CD14-positive monocyte (primary cell): ENCODE measurements around the gene TBX2. TPM values are rescaled to one million over a fixed set of nuclear protein-coding genes. Genes with fewer than 3 reads are reported as not detected.

Experiments
- DNase-seq, 3 donors: peaks; one replicate each; pipeline ENCODE4 v3.0.0-alpha.2; 2011 to 2022
- H2AFZ ChIP-seq: 2 replicates; pipeline ENCODE4 v1.6.0; 2012; ENCODE audit warnings: mild to moderate bottlenecking, low read depth, low read length, inconsistent platforms; ENCODE audit not compliant: insufficient read depth, poor library complexity, severe bottlenecking
- H3K27ac ChIP-seq, 2 donors: 1 replicate in 1 of 2; 2 replicates in 1 of 2; pipeline ENCODE4 v1.5.1; 2012 to 2013; ENCODE audit warnings: low read length in 2 of 2, control low read depth in 1 of 2, inconsistent platforms in 1 of 2, low read depth in 1 of 2, mild to moderate bottlenecking in 1 of 2
- H3K27me3 ChIP-seq, 2 donors: one replicate each; pipeline versions ENCODE4 v1.6.0 to v1.6.1; 2011 to 2013; ENCODE audit warnings: low read length in 2 of 2; ENCODE audit not compliant: control insufficient read depth in 2 of 2, insufficient read depth in 2 of 2
- H3K36me3 ChIP-seq, 2 donors: replicated peaks in 1 of 2; 1 replicate in 1 of 2; 2 replicates in 1 of 2; pipeline versions ENCODE4 v1.5.1 to v1.6.1; 2012 to 2013; ENCODE audit warnings: low read length in 2 of 2, control low read depth in 1 of 2, inconsistent platforms in 1 of 2, mild to moderate bottlenecking in 1 of 2; ENCODE audit not compliant: insufficient read depth in 2 of 2, control insufficient read depth in 1 of 2
- H3K4me1 ChIP-seq, 2 donors: 1 replicate in 1 of 2; 2 replicates in 1 of 2; pipeline versions ENCODE4 v1.5.1 to v1.6.1; 2012 to 2013; ENCODE audit warnings: low read length in 2 of 2, control low read depth in 1 of 2, inconsistent platforms in 1 of 2, mild to moderate bottlenecking in 1 of 2, moderate library complexity in 1 of 2; ENCODE audit not compliant: insufficient read depth in 2 of 2, control insufficient read depth in 1 of 2
- H3K4me2 ChIP-seq: replicated peaks from 2 replicates; pipeline ENCODE3; 2012; ENCODE audit warnings: low read length, moderate library complexity, mild to moderate bottlenecking; ENCODE audit not compliant: poor library complexity, severe bottlenecking; ENCODE audit errors: extremely low read depth
- H3K4me3 ChIP-seq, 3 experiments: fragments of 200-600 bp in 1 of 3; sonication (generic) in 1 of 3; replicated peaks in 1 of 3; 1 replicate in 2 of 3; 2 replicates in 1 of 3; pipeline ENCODE4 v1.5.1; 2011 to 2013; ENCODE audit warnings: low read length in 3 of 3, mild to moderate bottlenecking in 3 of 3, control low read depth in 2 of 3, low read depth in 2 of 3, inconsistent platforms in 1 of 3, moderate library complexity in 1 of 3
- H3K79me2 ChIP-seq: 2 replicates; pipeline ENCODE4 v1.6.0; 2012; ENCODE audit warnings: mild to moderate bottlenecking, control low read depth, inconsistent platforms, low read length, moderate library complexity; ENCODE audit not compliant: insufficient read depth
- H3K9ac ChIP-seq: 2 replicates; pipeline ENCODE4 v1.6.0; 2017; ENCODE audit warnings: low read length, mild to moderate bottlenecking; ENCODE audit not compliant: insufficient read depth, poor library complexity, severe bottlenecking
- H3K9me3 ChIP-seq, 2 donors: replicated peaks in 1 of 2; 1 replicate in 1 of 2; 2 replicates in 1 of 2; pipeline versions ENCODE4 v1.5.1 to v1.6.1; 2012 to 2013; ENCODE audit warnings: low read length in 2 of 2, control low read depth in 1 of 2; ENCODE audit not compliant: control insufficient read depth in 1 of 2, insufficient read depth in 1 of 2
- H4K20me1 ChIP-seq: 2 replicates; pipeline ENCODE4 v1.6.0; 2012; ENCODE audit warnings: mild to moderate bottlenecking, low read length, control low read depth, moderate library complexity; ENCODE audit not compliant: insufficient read depth
- H3K27ac Mint-ChIP-seq, 7 donors: one replicate each; pipeline ENCODE4 v1.8.0; 2020; ENCODE audit warnings: mild to moderate bottlenecking in 7 of 7, mixed read lengths in 7 of 7, moderate library complexity in 6 of 7, inconsistent platforms in 2 of 7
- H3K27me3 Mint-ChIP-seq, 3 donors: one replicate each; pipeline ENCODE4 v1.8.0; 2021 to 2022; ENCODE audit warnings: low read depth in 3 of 3, mild to moderate bottlenecking in 3 of 3, mixed read lengths in 3 of 3, moderate library complexity in 3 of 3, inconsistent platforms in 1 of 3
- H3K36me3 Mint-ChIP-seq, 2 donors: one replicate each; pipeline ENCODE4 v1.8.0; 2020; ENCODE audit warnings: mixed read lengths in 2 of 2, inconsistent platforms in 1 of 2, mild to moderate bottlenecking in 1 of 2
- H3K4me1 Mint-ChIP-seq: one replicate; pipeline ENCODE4 v1.8.0; 2020; ENCODE audit warnings: mild to moderate bottlenecking, mixed read lengths
- H3K4me3 Mint-ChIP-seq, 2 donors: one replicate each; pipeline ENCODE4 v1.8.0; 2020; ENCODE audit warnings: mild to moderate bottlenecking in 2 of 2, mixed read lengths in 2 of 2, moderate library complexity in 1 of 2
- H3K9me3 Mint-ChIP-seq, 7 donors: one replicate each; pipeline ENCODE4 v1.8.0; 2020 to 2022; ENCODE audit warnings: mixed read lengths in 7 of 7, mild to moderate bottlenecking in 6 of 7, moderate library complexity in 6 of 7, inconsistent platforms in 2 of 7
- CTCF ChIP-seq: fragments of 200-600 bp; IDR thresholded peaks from one replicate; pipeline ENCODE4 v1.8.0; 2022; ENCODE audit warnings: antibody characterized with exemption, mild to moderate bottlenecking
- WGBS: methylation state at CpG from one replicate; pipeline ENCODE4 v1.1.5; 2013; ENCODE audit warnings: missing lambda C conversion rate; ENCODE audit not compliant: insufficient coverage; 5-methylcytosine and 5-hydroxymethylcytosine counted together
- intact Hi-C, 2 donors: fragments of 100-400 bp; cut with micrococcal nuclease; formaldehyde crosslinking; loops; one replicate each; pipeline versions ENCODE4 v1.15.0 to v1.15.1; 2023
- polyA plus RNA-seq, 3 donors: library from polyadenylated mRNA; depleted of rRNA in 1 of 3; unstranded in 2 of 3; stranded (reverse) in 1 of 3; fragments of 300-500 nt in 2 of 3; fragments of >200 nt in 1 of 3; fragmentation: Illumina TruSeq in 2 of 3; gene quantifications; 1 replicate in 2 of 3; 2 replicates in 1 of 3; pipeline ENCODE4 v1.2.3, GENCODE V29; 2012 to 2021

Gene TBX2
- polyA plus RNA-seq, 3 donors: 0.03 TPM; not detected in 2

GRCh38 chr17:61443475-61443882 is 43.8 kb downstream of the TBX2 start:
- no peak overlapping the region for H3K4me2 ChIP-seq
- no peak for DNase-seq
- H3K9me3 Mint-ChIP-seq: peaks cover 0 to 3% (median 0%) of the 10 kb centered on the region in 7 donors
- no peak overlapping the region for H3K4me3 ChIP-seq
- WGBS: 87% methylated on average over 13 of the region's 18 CpGs
- H3K27ac Mint-ChIP-seq: no peak overlapping the region
- TF ChIP-seq CTCF: no peak
- intact Hi-C loops: no loop called here
- no peak overlapping the region for H3K27ac ChIP-seq
- peaks cover 0 to 5% of the 10 kb centered on the region in 2 donors for H3K9me3 ChIP-seq
- no peaks in the 10 kb centered on the region for H3K4me1 ChIP-seq
- no peak overlapping the region for H3K4me3 Mint-ChIP-seq
- H2AFZ ChIP-seq: no peak overlapping the region
- no peaks in the 10 kb centered on the region for H4K20me1 ChIP-seq
- no peaks in the 10 kb centered on the region for H3K36me3 Mint-ChIP-seq
- H3K79me2 ChIP-seq: no peaks in the 10 kb centered on the region
- no peaks in the 10 kb centered on the region for H3K4me1 Mint-ChIP-seq
- peaks cover 27 to 31% of the 10 kb centered on the region in 2 donors for H3K27me3 ChIP-seq
- H3K27me3 Mint-ChIP-seq: peaks cover 31 to 65% (median 48%) of the 10 kb centered on the region in 3 donors
- no peaks in the 10 kb centered on the region for H3K36me3 ChIP-seq
- no peak overlapping the region for H3K9ac ChIP-seq

GRCh38 chr17:61444075-61444474 is 44.4 kb downstream of the TBX2 start:
- no peak for TF ChIP-seq CTCF
- no peaks in the 10 kb centered on the region for H3K4me1 ChIP-seq
- H3K79me2 ChIP-seq: no peaks in the 10 kb centered on the region
- H3K27me3 Mint-ChIP-seq: peaks cover 36 to 65% (median 50%) of the 10 kb centered on the region in 3 donors
- no peak overlapping the region for H3K9ac ChIP-seq
- no peaks in the 10 kb centered on the region for H4K20me1 ChIP-seq
- no peaks in the 10 kb centered on the region for H3K36me3 ChIP-seq
- H3K4me1 Mint-ChIP-seq: no peaks in the 10 kb centered on the region
- H3K4me3 Mint-ChIP-seq: peak overlapping the region; percentile 17 to 30
- H3K4me3 ChIP-seq: no peak overlapping the region
- intact Hi-C loops: no loop called here
- H3K9me3 Mint-ChIP-seq: peaks cover 0 to 2% (median 0%) of the 10 kb centered on the region in 7 donors
- H3K36me3 Mint-ChIP-seq: no peaks in the 10 kb centered on the region
- WGBS: 91% methylated on average over 12 of the region's 13 CpGs
- H3K27ac Mint-ChIP-seq: no peak overlapping the region
- peaks cover 0 to 5% of the 10 kb centered on the region in 2 donors for H3K9me3 ChIP-seq
- no peak for DNase-seq
- H3K4me2 ChIP-seq: no peak overlapping the region
- no peak overlapping the region for H3K27ac ChIP-seq
- peaks cover 30 to 37% of the 10 kb centered on the region in 2 donors for H3K27me3 ChIP-seq
- H2AFZ ChIP-seq: no peak overlapping the region
